ENCODE data around the gene GLA. TPM values are rescaled to one million over a fixed set of nuclear protein-coding genes. Genes with fewer than 3 reads are reported as not detected.
A peak's percentile ranks its signal among the peaks of the same experiment; 100 is the strongest.

GLA gene
- 48.1 and 58.3 TPM in 2 replicates for total RNA-seq (2014; rRNA removed; shearing (Covaris generic))

DNA sequence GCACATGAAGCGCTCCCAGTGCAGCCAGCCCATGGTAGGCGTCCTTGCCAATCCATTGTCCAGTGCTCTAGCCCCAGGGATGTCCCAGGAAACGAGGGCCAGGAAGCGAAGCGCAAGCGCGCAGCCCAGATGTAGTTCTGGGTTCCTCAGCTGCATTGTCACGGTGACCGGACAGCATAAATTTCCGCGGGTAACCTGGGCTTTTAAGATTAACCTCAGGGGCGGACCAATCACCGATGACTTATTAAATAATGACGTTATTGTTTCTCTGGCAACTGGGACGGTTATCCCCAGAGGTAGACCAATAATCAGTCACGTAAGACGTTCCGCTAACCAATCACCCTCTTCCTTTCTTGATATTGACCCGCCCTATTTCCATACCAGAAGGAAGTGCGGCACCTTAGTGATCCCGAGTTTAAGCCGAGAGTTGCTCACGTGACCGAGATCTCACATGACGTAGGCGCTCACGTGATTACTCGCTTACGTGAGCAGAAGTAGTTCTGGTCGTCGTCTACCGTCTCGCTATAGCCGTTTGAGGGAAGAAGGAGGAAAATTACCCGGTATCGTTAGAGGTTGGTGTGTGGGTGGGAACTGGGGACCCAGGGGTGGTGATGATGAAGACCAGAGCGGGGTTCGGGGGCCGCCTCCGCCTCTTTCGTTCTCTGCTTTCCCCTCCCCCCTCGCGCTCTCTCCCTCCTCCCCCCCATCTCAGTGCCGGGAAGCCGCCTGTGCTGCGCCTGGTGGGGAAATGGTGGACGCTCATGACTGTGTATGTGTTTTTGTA lies at the start of gene GLA, which contains the start of gene HNRNPH2:
Gene GLA, minus strand, starts transcription at position 178 of the 784 bp plus-strand sequence. Its CDS starts 22 bp downstream, at position 156.
Gene HNRNPH2, plus strand, starts transcription at position 475 of the 784 bp plus-strand sequence. CDS start 3,767 bp downstream, outside the sequence.
- Histone ChIP-seq H3K27me3 (ENCODE audit: control insufficient read depth, insufficient read depth, low read length) (no peaks in the 10 kb centered on the region), H3K36me3 (replicated peaks; ENCODE audit: control insufficient read depth, insufficient read depth, low read length) (peaks cover 6% of the 10 kb centered on the region), H3K4me3 (ENCODE audit: insufficient read depth, low read depth, low read length) (peak within 1 kb of the TSS; percentile 72)
- DNase-seq = peak; percentile 82

DNA sequence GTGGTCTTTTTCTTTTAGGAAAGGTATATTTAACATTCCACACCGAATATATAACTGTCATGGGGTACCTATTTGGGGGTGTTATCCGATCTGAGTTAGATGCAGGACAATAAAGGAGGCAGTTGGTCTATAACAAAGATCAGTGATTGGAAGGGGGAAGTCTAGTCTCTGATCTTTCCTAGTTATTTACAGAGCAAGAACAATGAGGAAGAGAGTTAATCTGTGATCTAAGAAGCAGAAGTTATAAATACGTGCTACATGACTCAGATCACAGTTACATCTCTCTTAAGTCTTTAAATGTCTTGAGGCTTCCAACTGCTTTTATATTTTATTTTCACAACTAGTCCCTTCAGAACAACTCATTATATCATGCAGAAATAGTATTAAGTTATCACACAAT lies 44.3 kb upstream of the GLA start:
- no peak for DNase-seq
- Histone ChIP-seq H3K27me3 (ENCODE audit: control insufficient read depth, insufficient read depth, low read length) (no peaks in the 10 kb centered on the region), H3K4me3 (ENCODE audit: insufficient read depth, low read depth, low read length) (no peak overlapping the region), H3K36me3 (replicated peaks; ENCODE audit: control insufficient read depth, insufficient read depth, low read length) (no peaks in the 10 kb centered on the region)

GRCh38 chrX:101450961-101451360 lies 43.2 kb upstream of the GLA start:
- Histone ChIP-seq H3K4me3 (ENCODE audit: insufficient read depth, low read depth, low read length) (no peak overlapping the region), H3K27me3 (ENCODE audit: control insufficient read depth, insufficient read depth, low read length) (no peaks in the 10 kb centered on the region), H3K36me3 (replicated peaks; ENCODE audit: control insufficient read depth, insufficient read depth, low read length) (no peaks in the 10 kb centered on the region)
- no peak for DNase-seq

GRCh38 chrX:101450085-101450484 lies 42.4 kb upstream of the GLA start:
- Histone ChIP-seq H3K27me3 (ENCODE audit: control insufficient read depth, insufficient read depth, low read length) (no peaks in the 10 kb centered on the region), H3K36me3 (replicated peaks; ENCODE audit: control insufficient read depth, insufficient read depth, low read length) (no peaks in the 10 kb centered on the region), H3K4me3 (ENCODE audit: insufficient read depth, low read depth, low read length) (no peak overlapping the region)
- no peak for DNase-seq

- DNase-seq = no peak
- H3K27me3 ChIP-seq (ENCODE audit: control insufficient read depth, insufficient read depth, low read length) = no peaks in the 10 kb centered on the region
- H3K36me3 ChIP-seq (replicated peaks; ENCODE audit: control insufficient read depth, insufficient read depth, low read length) = no peaks in the 10 kb centered on the region
- H3K4me3 ChIP-seq (ENCODE audit: insufficient read depth, low read depth, low read length) = no peak overlapping the region
Observed at GRCh38 chrX:101449279-101449678, 41.6 kb upstream of the GLA start.

DNA sequence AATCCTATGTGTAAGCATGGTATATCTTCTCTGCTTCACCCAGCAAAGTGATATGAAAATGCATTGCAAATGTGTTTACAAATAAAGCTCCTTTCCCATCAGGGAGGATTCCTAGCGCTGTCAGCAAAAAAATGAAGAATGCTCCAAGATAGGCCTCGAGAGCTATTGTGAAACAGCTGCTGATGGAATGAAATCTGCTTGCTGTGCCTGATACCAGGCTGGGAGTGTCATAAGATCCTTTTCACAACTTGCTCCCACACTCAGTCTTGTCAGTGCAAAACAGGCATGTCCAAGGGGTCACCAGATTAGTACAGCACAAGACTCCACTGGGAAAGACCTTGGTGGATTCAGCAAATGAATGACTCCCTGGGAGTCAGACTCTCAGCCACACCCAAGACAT lies 34.4 kb upstream of the GLA start:
- DNase-seq = no peak
- Histone ChIP-seq H3K4me3 (ENCODE audit: insufficient read depth, low read depth, low read length) (no peak overlapping the region), H3K27me3 (ENCODE audit: control insufficient read depth, insufficient read depth, low read length) (no peaks in the 10 kb centered on the region), H3K36me3 (replicated peaks; ENCODE audit: control insufficient read depth, insufficient read depth, low read length) (peaks cover 4% of the 10 kb centered on the region)

DNA sequence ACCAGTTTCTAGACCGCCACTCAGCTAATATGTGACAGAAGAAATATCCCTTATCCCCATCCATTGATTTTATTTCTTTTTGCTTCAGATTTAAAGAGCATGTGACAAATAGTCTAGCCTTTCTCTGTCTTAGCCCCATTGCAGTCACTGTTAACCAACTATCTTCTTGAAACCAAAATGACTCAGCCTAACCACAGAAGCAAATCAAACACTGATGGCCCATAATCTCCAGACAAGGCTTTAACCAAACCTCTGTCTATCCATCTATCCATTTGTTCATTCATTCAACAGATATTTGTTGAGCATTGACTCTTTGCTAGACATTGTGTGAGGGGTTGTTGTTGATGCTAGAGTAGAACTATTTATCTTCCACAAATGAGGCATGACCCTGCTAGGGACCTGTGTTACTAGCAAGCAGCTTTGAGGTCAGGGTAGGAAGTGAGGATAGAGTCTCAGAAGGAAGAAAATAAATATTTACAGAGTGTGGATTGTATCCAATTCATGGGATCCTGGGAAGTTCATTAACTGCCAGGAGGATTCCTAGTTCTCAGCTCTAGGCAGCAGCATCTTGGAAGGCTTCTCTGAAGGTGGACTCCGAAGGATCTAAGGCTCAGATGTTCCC lies 22.8 kb upstream of the GLA start:
- DNase-seq = no peak
- Histone ChIP-seq H3K36me3 (replicated peaks; ENCODE audit: control insufficient read depth, insufficient read depth, low read length) (no peaks in the 10 kb centered on the region; the same call in 1 of the 2 replicates), H3K4me3 (ENCODE audit: insufficient read depth, low read depth, low read length) (no peak overlapping the region), H3K27me3 (ENCODE audit: control insufficient read depth, insufficient read depth, low read length) (no peaks in the 10 kb centered on the region)

- no peaks in the 10 kb centered on the region for H3K27me3 ChIP-seq (ENCODE audit: control insufficient read depth, insufficient read depth, low read length)
- no peak for DNase-seq
- H3K4me3 ChIP-seq (ENCODE audit: insufficient read depth, low read depth, low read length) = no peak overlapping the region
- H3K36me3 ChIP-seq (replicated peaks; ENCODE audit: control insufficient read depth, insufficient read depth, low read length) = no peaks in the 10 kb centered on the region; the same call in 1 of the 2 replicates
Observed at GRCh38 chrX:101429934-101430333, 22.2 kb upstream of the GLA start.

DNA sequence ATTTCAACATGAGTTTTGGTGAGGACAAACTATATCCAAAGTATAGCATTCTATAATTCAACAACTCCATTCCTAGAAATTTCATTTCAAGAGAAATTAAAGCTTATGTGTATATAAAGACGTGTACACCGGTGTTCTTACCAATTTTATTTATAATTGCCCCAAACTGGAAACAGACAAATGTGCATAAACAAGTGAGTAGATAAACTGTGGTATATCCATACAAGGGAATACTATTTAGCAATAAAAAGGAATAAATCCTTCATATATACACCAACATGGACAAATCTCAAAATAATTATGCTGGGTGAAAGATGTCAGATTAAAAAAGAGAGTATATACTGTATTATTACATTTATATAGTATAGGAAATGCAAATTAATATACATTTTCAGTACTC lies 20.2 kb upstream of the GLA start:
- no peaks in the 10 kb centered on the region; the same call in 1 of the 2 replicates for H3K36me3 ChIP-seq (replicated peaks; ENCODE audit: control insufficient read depth, insufficient read depth, low read length)
- no peak for DNase-seq

GRCh38 chrX:101419489-101419888 lies 11.8 kb upstream of the GLA start:
- Histone ChIP-seq H3K27me3 (ENCODE audit: control insufficient read depth, insufficient read depth, low read length) (no peaks in the 10 kb centered on the region), H3K4me3 (ENCODE audit: insufficient read depth, low read depth, low read length) (no peak overlapping the region), H3K36me3 (replicated peaks; ENCODE audit: control insufficient read depth, insufficient read depth, low read length) (peaks cover 1% of the 10 kb centered on the region; the same call in 1 of the 2 replicates)
- DNase-seq = no peak

More for the DNA sequence above, 20.2 kb upstream of the GLA start:
- no peak overlapping the region for H3K4me3 ChIP-seq (ENCODE audit: insufficient read depth, low read depth, low read length)
- no peaks in the 10 kb centered on the region for H3K27me3 ChIP-seq (ENCODE audit: control insufficient read depth, insufficient read depth, low read length)

- Histone ChIP-seq H3K27me3 (ENCODE audit: control insufficient read depth, insufficient read depth, low read length) (no peaks in the 10 kb centered on the region), H3K4me3 (ENCODE audit: insufficient read depth, low read depth, low read length) (peak overlapping the region; percentile 64), H3K36me3 (replicated peaks; ENCODE audit: control insufficient read depth, insufficient read depth, low read length) (peaks cover 1% of the 10 kb centered on the region; the same call in 1 of the 2 replicates)
- DNase-seq = peak; percentile 71
Observed at GRCh38 chrX:101417981-101418841, 10.5 kb upstream of the GLA start.

- no peaks in the 10 kb centered on the region for H3K27me3 ChIP-seq (ENCODE audit: control insufficient read depth, insufficient read depth, low read length)
- DNase-seq = no peak
- H3K4me3 ChIP-seq (ENCODE audit: insufficient read depth, low read depth, low read length) = no peak overlapping the region
- H3K36me3 ChIP-seq (replicated peaks; ENCODE audit: control insufficient read depth, insufficient read depth, low read length) = peaks cover 4% of the 10 kb centered on the region
Observed at GRCh38 chrX:101417190-101417589, 9.5 kb upstream of the GLA start.

DNA sequence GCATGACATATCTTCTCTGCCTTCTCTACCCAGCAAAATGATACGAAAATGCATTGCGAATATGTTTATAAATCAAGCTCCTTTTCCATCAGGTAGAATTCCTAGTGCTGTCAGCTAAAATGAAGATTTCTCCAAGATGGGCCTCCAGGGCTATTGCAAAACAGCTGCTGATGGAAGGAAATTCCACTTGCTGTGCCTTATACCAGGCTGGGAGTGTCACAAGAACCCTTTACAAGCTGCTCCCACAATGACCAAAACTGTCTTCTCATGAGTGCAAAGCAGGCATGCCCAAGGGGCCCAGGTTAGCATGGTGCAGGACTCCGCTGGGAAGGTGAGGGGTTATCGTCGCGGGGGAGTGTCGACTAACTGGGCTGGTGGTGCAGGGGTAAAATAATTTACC lies 9.0 kb upstream of the GLA start:
- Histone ChIP-seq H3K36me3 (replicated peaks; ENCODE audit: control insufficient read depth, insufficient read depth, low read length) (peaks cover 7% of the 10 kb centered on the region), H3K27me3 (ENCODE audit: control insufficient read depth, insufficient read depth, low read length) (no peaks in the 10 kb centered on the region), H3K4me3 (ENCODE audit: insufficient read depth, low read depth, low read length) (no peak overlapping the region)
- DNase-seq = no peak

Measured in H7 (cell line).